GM12878 (cell line): ENCODE results near the gene RABGGTB. TPM values are rescaled to one million over a fixed set of nuclear protein-coding genes. Genes with fewer than 3 reads are reported as not detected.

ENCODE experiments used
- ATAC-seq: fragments of 200-7000 bp; cut with Tn5 transposase; 3 replicates; pipeline ENCODE4 v1.9.1; 2020; ENCODE audit warnings: mild to moderate bottlenecking, moderate library complexity
- BruUV-seq: library from RNA; stranded (reverse); fragments of 400-500 nt; replicated peaks from 2 replicates; lab custom pipeline; 2021; lab: Mats Ljungman, UMichigan
- CTCF ChIA-PET: fragments of 300-600 bp; sonication (Branson Sonifier 250); formaldehyde crosslinking; extraction: SDS; loops from one replicate; lab custom pipeline; 2021; ENCODE audit warnings: inconsistent platforms; lab: Yijun Ruan, JAX
- POLR2A ChIA-PET: fragments of 350-600 bp; formaldehyde crosslinking; extraction: SDS; loops from one replicate; lab custom pipeline; 2021; ENCODE audit warnings: inconsistent platforms; lab: Charles Lee
- RAD21 ChIA-PET: fragments of 300-600 bp; sonication (Branson Sonifier 250); formaldehyde crosslinking; loops from one replicate; lab custom pipeline; 2023; ENCODE audit warnings: antibody characterized with exemption; ENCODE audit not compliant: unreplicated experiment; lab: Charles Lee
- SMC1A ChIA-PET: fragments of 300-600 bp; sonication (Branson Sonifier 250); formaldehyde crosslinking; loops from one replicate; lab custom pipeline; 2023; ENCODE audit not compliant: unreplicated experiment, uncharacterized antibody; lab: Charles Lee
- DNase-seq: peaks from one replicate; pipeline ENCODE4 v3.0.0-alpha.2; 2011; ENCODE audit warnings: low read depth, low spot score
- FAIRE-seq: peaks from 3 replicates; lab custom pipeline; 2011; peaks lifted over from hg19 to GRCh38; lab: Jason Lieb, UNC
- H2AFZ ChIP-seq: 2 replicates; pipeline ENCODE4 v1.6.0; 2011; ENCODE audit warnings: low read depth, low read length, control low read depth; ENCODE audit not compliant: control insufficient read depth
- H3K27ac ChIP-seq: 2 replicates; pipeline ENCODE4 v1.5.1; 2011; ENCODE audit warnings: control low read depth; ENCODE audit not compliant: control insufficient read depth, insufficient read depth
- H3K27me3 ChIP-seq, 2 experiments: replicated peaks in 1 of 2; 2 replicates each; pipeline versions ENCODE4 v1.6.0 to v1.6.1; 2011; ENCODE audit warnings: low read length in 1 of 2; ENCODE audit not compliant: control insufficient read depth in 2 of 2, insufficient read depth in 2 of 2
- H3K36me3 ChIP-seq, 2 experiments: 2 replicates each; pipeline ENCODE4 v1.5.1; 2011; ENCODE audit warnings: low read length in 1 of 2; ENCODE audit not compliant: control insufficient read depth in 2 of 2, insufficient read depth in 2 of 2
- H3K4me1 ChIP-seq: 2 replicates; pipeline ENCODE4 v1.6.1; 2011; ENCODE audit warnings: mild to moderate bottlenecking, low read length, moderate library complexity, mixed read lengths; ENCODE audit not compliant: control insufficient read depth, insufficient read depth
- H3K4me2 ChIP-seq: 2 replicates; pipeline ENCODE4 v1.6.0; 2011; ENCODE audit warnings: control low read depth; ENCODE audit not compliant: control insufficient read depth, insufficient read depth
- H3K4me3 ChIP-seq: fragments of 200-600 bp; sonication (generic); 2 replicates; pipeline ENCODE4 v1.5.1; 2016
- H3K79me2 ChIP-seq: 2 replicates; pipeline ENCODE4 v1.6.0; 2011; ENCODE audit warnings: low read length; ENCODE audit not compliant: control insufficient read depth, insufficient read depth
- H3K9ac ChIP-seq: 2 replicates; pipeline ENCODE4 v1.8.0; 2011; ENCODE audit warnings: low read length, control low read depth, mixed read lengths; ENCODE audit not compliant: control insufficient read depth, insufficient read depth
- H3K9me3 ChIP-seq: replicated peaks from 3 replicates; pipeline ENCODE4 v1.5.1; 2011; ENCODE audit warnings: mild to moderate bottlenecking, low read length; ENCODE audit not compliant: control insufficient read depth, insufficient read depth
- H4K20me1 ChIP-seq: 2 replicates; pipeline ENCODE4 v1.6.0; 2011; ENCODE audit not compliant: control insufficient read depth, insufficient read depth
- ASH2L ChIP-seq: fragments of 300-600, 200-600 bp; sonication (generic); IDR thresholded peaks from 2 replicates; pipeline ENCODE4 v1.6.1; 2017; ENCODE audit warnings: low read depth, mild to moderate bottlenecking, borderline replicate concordance
- HCFC1 ChIP-seq: fragments of 150-350 bp; IDR thresholded peaks from 2 replicates; pipeline ENCODE4 v1.6.1; 2014; ENCODE audit warnings: low read length
- LARP7 ChIP-seq: fragments of 450-650 bp; IDR thresholded peaks from 2 replicates; pipeline ENCODE4 v1.6.1; 2017; ENCODE audit warnings: mild to moderate bottlenecking
- NR2C1 ChIP-seq: fragments of 450-650 bp; IDR thresholded peaks from 2 replicates; pipeline ENCODE4 v1.6.1; 2017; ENCODE audit warnings: antibody characterized with exemption, mild to moderate bottlenecking, moderate library complexity
- PAX5 ChIP-seq: IDR thresholded peaks from 2 replicates; pipeline ENCODE4 v1.6.1; 2011; ENCODE audit warnings: low read depth, low read length, borderline replicate concordance
- TBL1XR1 ChIP-seq: IDR thresholded peaks from 2 replicates; pipeline ENCODE4 v1.6.1; 2012; ENCODE audit warnings: low read depth, low read length, improper control_type of control experiment
- USF2 ChIP-seq: IDR thresholded peaks from 2 replicates; pipeline ENCODE4 v1.6.1; 2011; ENCODE audit warnings: low read depth, low read length, improper control_type of control experiment, borderline replicate concordance
- ZNF592 ChIP-seq: fragments of 450-650 bp; IDR thresholded peaks from 2 replicates; pipeline ENCODE4 v1.6.1; 2017; ENCODE audit warnings: mild to moderate bottlenecking, moderate library complexity
- WGBS: methylation state at CpG from one replicate; pipeline ENCODE4 v1.1.6; 2016; ENCODE audit warnings: low lambda C conversion rate; ENCODE audit not compliant: insufficient replicate concordance, insufficient coverage; ENCODE audit errors: missing lambda C conversion rate; 5-methylcytosine and 5-hydroxymethylcytosine counted together
- in situ Hi-C: fragments of 300-500 bp; cut with MboI; formaldehyde crosslinking; loops from 9 replicates; pipeline ENCODE4 v1.14.3; 2018; ENCODE audit warnings: mixed read lengths
- intact Hi-C: fragments of 100-400 bp; cut with micrococcal nuclease; formaldehyde crosslinking; loops from one replicate; pipeline ENCODE4 v1.14.2; 2022; ENCODE audit not compliant: unreplicated experiment
- polyA plus RNA-seq, 11 experiments: library from polyadenylated mRNA; depleted of rRNA in 4 of 11; unstranded in 6 of 11; stranded (reverse) in 5 of 11; fragments of >200 nt; fragmentation: Nextera tagmentation in 4 of 11; fragmentation: Illumina TruSeq in 1 of 11; extraction: Ambion mirVana in 4 of 11; extraction: Trizol in 1 of 11; gene quantifications; 1 replicate in 1 of 11; 2 replicates in 10 of 11; pipeline versions ENCODE4 v1.2.1 to v1.2.3, GENCODE V29; 2011 to 2016; ENCODE audit warnings: inconsistent platforms in 2 of 11, missing spikeins in 2 of 11, low read depth in 1 of 11
- total RNA-seq, 4 experiments: library from RNA; depleted of rRNA in 3 of 4; stranded (reverse); fragments of >200 nt in 3 of 4; fragmentation: Illumina TruSeq in 1 of 4; extraction: Trizol in 1 of 4; gene quantifications; 2 replicates each; pipeline versions ENCODE4 v1.2.1 to v1.2.3, GENCODE V29; 2013 to 2021

Gene RABGGTB
- total and polyA plus RNA-seq, 10 of the 15 experiments (the other 5 are each of a cell fraction or from before 2014, with no cell fraction given), result 50.5 to 213 (median 157) TPM

- H3K36me3 ChIP-seq, result peaks cover 2 to 19% of the 10 kb centered on the region in 2 experiments; a peak in 3 of 4 replicates
- ATAC-seq (no peak), DNase-seq (no peak), FAIRE-seq (no peak)
- H3K27me3 ChIP-seq, result no peaks in the 10 kb centered on the region
- peak overlapping the region; percentile 80 for H3K4me3 ChIP-seq
- no peaks in the 10 kb centered on the region for H3K9me3 ChIP-seq
- peaks cover 75% of the 10 kb centered on the region for H3K79me2 ChIP-seq
- 0% methylated on average over 4 of the region's 4 CpGs for WGBS
- TF ChIP-seq ASH2L (0 out of 2 replicates have a peak, but pooled peaks have one; percentile 23), PAX5 (no peak)
- H4K20me1 ChIP-seq, result peaks cover 6% of the 10 kb centered on the region; the same call in 1 of the 2 replicates
- ChIA-PET SMC1A (interaction anchor here (1.2 kb wide), 1 partner anchor 64 kb away, joined by 8 read pairs; no protein-coding TSS in a partner anchor), CTCF (interaction anchor here (0.7 to 1.5 kb wide), 2 partner anchors 9 to 62 kb away, joined by 3 to 9 read pairs; partner anchors contain the start of gene MSH4), POLR2A (interaction anchor here (3.3 kb wide), 1 partner anchor 60 kb away, joined by 44 read pairs; no protein-coding TSS in a partner anchor), RAD21 (no interaction called here)
- H3K27ac ChIP-seq, result peak overlapping the region; percentile 98
- peaks cover 2% of the 10 kb centered on the region; the same call in 1 of the 2 replicates for H3K4me1 ChIP-seq
- peak overlapping the region; percentile 84 for H3K4me2 ChIP-seq
- peak overlapping the region; percentile 93 for H3K9ac ChIP-seq
- no peak overlapping the region for H2AFZ ChIP-seq
- in situ Hi-C loops (loop anchor here (5.0 kb wide), 2 partner anchors 60 to 200 kb away; no protein-coding TSS in a partner anchor), intact Hi-C loops (loop anchor here (10.0 kb wide), 1 partner anchor 197 kb away; no protein-coding TSS in a partner anchor)
- BruUV-seq, result no TSS peak
These were observed 1.5 kb downstream of the RABGGTB start for GRCh38 chr1:75787524-75787923.

GRCh38 chr1:75789988-75790387 is 3.9 kb downstream of the RABGGTB start:
- CTCF ChIA-PET, result no interaction called here
- H3K4me3 ChIP-seq, result peak overlapping the region; percentile 80
- no TSS peak for BruUV-seq
- H3K4me1 ChIP-seq, result peaks cover 2% of the 10 kb centered on the region; the same call in 1 of the 2 replicates
- no peak for TF ChIP-seq ZNF592
- no peak for TF ChIP-seq USF2
- TF ChIP-seq TBL1XR1, result no peak
- TF ChIP-seq HCFC1, result no peak
- no peak for TF ChIP-seq LARP7
- no peak for TF ChIP-seq NR2C1
- TF ChIP-seq, all 136 proteins: peak for 0
- ChIA-PET SMC1A (interaction anchor here (0.8 to 1.5 kb wide), 4 partner anchors 44 to 524 kb away, joined by 3 to 6 read pairs (median 3); no protein-coding TSS in a partner anchor), POLR2A (no interaction called here), RAD21 (interaction anchor here (1.3 kb wide), 1 partner anchor 67 kb away, joined by 5 read pairs; no protein-coding TSS in a partner anchor)
- Histone ChIP-seq H3K27me3 (no peaks in the 10 kb centered on the region), H3K79me2 (peaks cover 80% of the 10 kb centered on the region), H4K20me1 (peaks cover 6% of the 10 kb centered on the region; the same call in 1 of the 2 replicates), H3K27ac (no peak overlapping the region; the same call in 1 of the 2 replicates), H3K36me3 (peaks cover 5 to 31% of the 10 kb centered on the region in 2 experiments), H3K9ac (peak overlapping the region; percentile 44; the same call in 1 of the 2 replicates), H3K9me3 (no peaks in the 10 kb centered on the region), H3K4me2 (peak overlapping the region; percentile 89), H2AFZ (no peak overlapping the region)
- DNase-seq (no peak), FAIRE-seq (no peak), ATAC-seq (no peak)
- intact Hi-C loops (loop anchor here (10.0 kb wide), 1 partner anchor 195 kb away; no protein-coding TSS in a partner anchor), in situ Hi-C loops (loop anchor here (5.0 kb wide), 2 partner anchors 63 to 197 kb away; no protein-coding TSS in a partner anchor)
